ENCODE data around the gene LMNTD2.

Gene LMNTD2

GRCh38 chr11:587546-587945, 27.0 kb upstream of the LMNTD2 start:
- in situ Hi-C loops (cut with MboI; ENCODE audit: low sequenced_read_pairs), result no loop called here

GRCh38 chr11:586376-587316, 26.1 kb upstream of the LMNTD2 start:
- in situ Hi-C loops (cut with MboI; ENCODE audit: low sequenced_read_pairs), result no loop called here

- in situ Hi-C loops (cut with MboI; ENCODE audit: low sequenced_read_pairs), result no loop called here
Observed at GRCh38 chr11:584287-584686, 23.7 kb upstream of the LMNTD2 start.

- in situ Hi-C loops (cut with MboI; ENCODE audit: low sequenced_read_pairs), result no loop called here
Observed at GRCh38 chr11:581752-582151, 21.2 kb upstream of the LMNTD2 start.

GRCh38 chr11:581342-581741, 20.8 kb upstream of the LMNTD2 start:
- in situ Hi-C loops (cut with MboI; ENCODE audit: low sequenced_read_pairs), result no loop called here

- in situ Hi-C loops (cut with MboI; ENCODE audit: low sequenced_read_pairs), result no loop called here
Observed at GRCh38 chr11:579830-580601, 19.5 kb upstream of the LMNTD2 start.

GRCh38 chr11:578276-579035, 17.9 kb upstream of the LMNTD2 start:
- in situ Hi-C loops (cut with MboI; ENCODE audit: low sequenced_read_pairs), result no loop called here

- in situ Hi-C loops (cut with MboI; ENCODE audit: low sequenced_read_pairs), result no loop called here
Observed at GRCh38 chr11:577611-577894, 17.0 kb upstream of the LMNTD2 start.

GRCh38 chr11:576811-577610, 16.5 kb upstream of the LMNTD2 start:
- in situ Hi-C loops (cut with MboI; ENCODE audit: low sequenced_read_pairs), result no loop called here

- in situ Hi-C loops (cut with MboI; ENCODE audit: low sequenced_read_pairs), result no loop called here
Observed at GRCh38 chr11:575996-576768, 15.6 kb upstream of the LMNTD2 start, which contains the start of gene PHRF1. Gene PHRF1, plus strand, starts transcription at chr11:576470. Its CDS starts 5,043 bp downstream, at chr11:581513.

- in situ Hi-C loops (cut with MboI; ENCODE audit: low sequenced_read_pairs), result no loop called here
Observed at GRCh38 chr11:575313-575995, 14.9 kb upstream of the LMNTD2 start.

GRCh38 chr11:574632-575312, 14.2 kb upstream of the LMNTD2 start:
- in situ Hi-C loops (cut with MboI; ENCODE audit: low sequenced_read_pairs), result loop anchor here (25.0 kb wide), 1 partner anchor 138 kb away; the partner anchor contains the start of gene EPS8L2

GRCh38 chr11:574031-574570, 13.6 kb upstream of the LMNTD2 start:
- in situ Hi-C loops (cut with MboI; ENCODE audit: low sequenced_read_pairs), result loop anchor here (25.0 kb wide), 1 partner anchor 138 kb away; the partner anchor contains the start of gene EPS8L2

GRCh38 chr11:573146-573759, 12.7 kb upstream of the LMNTD2 start:
- in situ Hi-C loops (cut with MboI; ENCODE audit: low sequenced_read_pairs), result loop anchor here (25.0 kb wide), 1 partner anchor 139 kb away; the partner anchor contains the start of gene EPS8L2

GRCh38 chr11:571802-572185, 11.3 kb upstream of the LMNTD2 start:
- in situ Hi-C loops (cut with MboI; ENCODE audit: low sequenced_read_pairs), result loop anchor here (25.0 kb wide), 1 partner anchor 141 kb away; the partner anchor contains the start of gene EPS8L2

- in situ Hi-C loops (cut with MboI; ENCODE audit: low sequenced_read_pairs), result loop anchor here (25.0 kb wide), 1 partner anchor 143 kb away; the partner anchor contains the start of gene EPS8L2
Observed at GRCh38 chr11:569158-569885, 8.8 kb upstream of the LMNTD2 start.

Data from HL-60/S4 (cell line).